ENCODE results near the gene SHISAL2A.

DNA sequence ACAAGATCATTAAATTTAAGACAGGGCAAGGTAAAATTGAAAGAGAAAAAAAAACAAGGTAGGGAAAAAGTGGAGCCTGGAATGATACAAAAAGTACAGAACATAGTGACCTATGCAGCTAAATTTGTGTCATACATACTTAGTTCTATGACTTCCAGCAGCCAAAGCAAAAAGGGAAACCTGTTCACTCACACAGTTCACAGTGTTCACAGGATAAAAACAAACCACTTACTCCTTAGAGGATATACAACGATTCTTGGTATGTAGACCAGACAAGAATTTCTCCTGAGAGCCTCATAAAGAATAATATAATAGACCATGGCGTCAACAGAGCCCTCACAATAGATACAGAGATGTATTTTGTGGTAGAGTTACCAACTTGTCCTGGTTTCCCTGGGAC is 37.6 kb downstream of the SHISAL2A start:
- TF ChIP-seq, protein P1, sequence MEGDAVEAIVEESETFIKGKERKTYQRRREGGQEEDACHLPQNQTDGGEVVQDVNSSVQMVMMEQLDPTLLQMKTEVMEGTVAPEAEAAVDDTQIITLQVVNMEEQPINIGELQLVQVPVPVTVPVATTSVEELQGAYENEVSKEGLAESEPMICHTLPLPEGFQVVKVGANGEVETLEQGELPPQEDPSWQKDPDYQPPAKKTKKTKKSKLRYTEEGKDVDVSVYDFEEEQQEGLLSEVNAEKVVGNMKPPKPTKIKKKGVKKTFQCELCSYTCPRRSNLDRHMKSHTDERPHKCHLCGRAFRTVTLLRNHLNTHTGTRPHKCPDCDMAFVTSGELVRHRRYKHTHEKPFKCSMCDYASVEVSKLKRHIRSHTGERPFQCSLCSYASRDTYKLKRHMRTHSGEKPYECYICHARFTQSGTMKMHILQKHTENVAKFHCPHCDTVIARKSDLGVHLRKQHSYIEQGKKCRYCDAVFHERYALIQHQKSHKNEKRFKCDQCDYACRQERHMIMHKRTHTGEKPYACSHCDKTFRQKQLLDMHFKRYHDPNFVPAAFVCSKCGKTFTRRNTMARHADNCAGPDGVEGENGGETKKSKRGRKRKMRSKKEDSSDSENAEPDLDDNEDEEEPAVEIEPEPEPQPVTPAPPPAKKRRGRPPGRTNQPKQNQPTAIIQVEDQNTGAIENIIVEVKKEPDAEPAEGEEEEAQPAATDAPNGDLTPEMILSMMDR (IDR thresholded peaks at IDR 0.05) = no peak
- no peak for TF ChIP-seq ZFX (IDR thresholded peaks at IDR 0.05; ENCODE audit: borderline replicate concordance)

All from 22Rv1 (cell line).